ENCODE data around the gene NAPA.

Gene NAPA

DNA sequence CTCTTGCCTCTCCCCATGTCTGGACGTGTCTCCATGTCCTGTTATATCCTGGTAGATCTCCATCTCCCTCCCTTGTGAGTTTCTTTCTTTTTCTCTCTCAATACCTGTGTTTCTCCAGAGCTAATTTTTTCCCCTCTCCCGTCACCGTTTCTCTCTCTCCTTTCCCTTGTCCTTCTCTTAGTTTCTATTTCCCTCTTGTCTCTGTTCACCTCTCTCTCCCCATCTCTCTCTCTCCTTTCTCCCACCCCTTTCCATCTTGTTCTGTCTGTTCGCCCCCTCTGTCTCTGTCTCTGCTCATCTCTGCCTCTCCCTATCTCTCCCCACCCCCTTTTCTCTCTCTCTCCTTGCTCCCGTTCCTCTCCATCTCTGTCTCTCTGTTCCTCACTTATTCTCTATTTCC, 56.2 kb downstream of the NAPA start:
- DNase-seq (ENCODE audit: low read depth), result no peak

- no peak for DNase-seq (ENCODE audit: low read depth)
Measured at GRCh38 chr19:47456721-47457474, 58.0 kb downstream of the NAPA start.

DNA sequence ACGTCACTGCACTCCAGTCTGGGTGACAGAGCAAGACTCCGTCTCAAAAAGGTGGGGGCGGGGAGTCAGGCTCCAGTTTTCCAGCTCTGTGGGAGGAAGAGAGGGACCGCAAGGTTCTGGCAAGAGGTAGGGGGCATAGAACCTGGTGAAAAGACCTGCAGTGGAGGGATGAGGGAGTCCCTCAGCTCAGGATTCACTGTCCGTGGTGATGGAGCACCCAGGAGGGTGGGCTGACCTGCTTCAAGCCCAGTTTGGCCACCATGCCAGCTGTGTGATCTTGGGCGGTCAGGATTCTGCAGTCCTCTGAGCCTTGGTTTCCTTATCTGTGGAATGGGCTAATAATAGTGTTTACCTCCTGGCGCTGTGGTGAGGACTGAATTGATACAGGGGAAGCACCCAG, 64.4 kb downstream of the NAPA start:
- no peak for DNase-seq (ENCODE audit: low read depth)

- DNase-seq (ENCODE audit: low read depth), result no peak
Measured at GRCh38 chr19:47448360-47448727, 66.5 kb downstream of the NAPA start.

- DNase-seq (ENCODE audit: low read depth), result peak; percentile 29
Measured at GRCh38 chr19:47447470-47448359, 67.1 kb downstream of the NAPA start.

DNA sequence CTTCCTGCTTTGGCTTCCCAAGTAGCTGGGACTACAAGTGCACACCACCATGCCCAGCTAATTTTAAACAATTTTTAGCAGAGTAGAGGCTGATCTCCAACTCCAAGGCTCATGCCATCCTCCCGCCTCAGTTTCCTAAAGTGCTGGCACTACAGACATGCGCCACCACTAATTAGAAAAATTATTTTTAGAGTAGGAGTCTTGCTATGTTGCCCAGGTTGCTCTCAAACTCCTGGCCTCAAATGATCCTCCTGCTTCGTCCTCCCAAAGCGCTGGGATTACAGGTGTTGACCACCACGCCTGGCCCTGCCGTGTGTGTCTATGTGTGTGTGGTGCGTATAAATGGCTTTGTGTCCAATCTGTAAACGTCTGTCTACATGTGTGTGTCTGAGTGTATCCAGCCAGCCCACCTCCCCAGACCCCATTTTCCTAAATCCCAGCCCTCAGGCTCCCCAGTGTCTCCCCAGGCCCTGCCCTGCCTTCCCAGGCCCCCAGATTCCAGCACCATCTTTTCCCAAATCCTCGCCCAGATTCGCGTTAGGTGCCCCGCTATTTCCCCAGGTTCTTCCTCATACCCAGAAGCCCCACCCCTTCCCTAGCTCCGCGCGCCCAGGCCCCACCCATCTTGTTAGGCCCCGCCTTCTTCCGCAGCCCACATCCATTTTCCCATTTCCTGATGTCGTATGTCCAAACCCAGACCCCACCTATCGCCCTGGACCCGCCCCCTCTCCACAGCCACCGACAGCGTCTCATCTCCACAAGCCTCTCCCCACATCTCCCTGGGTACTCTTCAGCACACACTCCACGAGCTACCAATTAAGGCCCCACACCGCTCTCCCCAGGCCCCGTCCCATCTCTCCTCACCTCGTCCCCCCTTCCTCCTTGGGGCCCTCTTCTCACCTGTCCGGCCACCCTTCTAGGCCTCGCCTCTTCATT, 68.1 kb downstream of the NAPA start:
- DNase-seq (ENCODE audit: low read depth), result no peak

- peak; percentile 26 for DNase-seq (ENCODE audit: low read depth)
Measured at GRCh38 chr19:47445937-47446402, 68.9 kb downstream of the NAPA start.

GRCh38 chr19:47445527-47445926, 69.3 kb downstream of the NAPA start:
- DNase-seq (ENCODE audit: low read depth), result no peak

DNA sequence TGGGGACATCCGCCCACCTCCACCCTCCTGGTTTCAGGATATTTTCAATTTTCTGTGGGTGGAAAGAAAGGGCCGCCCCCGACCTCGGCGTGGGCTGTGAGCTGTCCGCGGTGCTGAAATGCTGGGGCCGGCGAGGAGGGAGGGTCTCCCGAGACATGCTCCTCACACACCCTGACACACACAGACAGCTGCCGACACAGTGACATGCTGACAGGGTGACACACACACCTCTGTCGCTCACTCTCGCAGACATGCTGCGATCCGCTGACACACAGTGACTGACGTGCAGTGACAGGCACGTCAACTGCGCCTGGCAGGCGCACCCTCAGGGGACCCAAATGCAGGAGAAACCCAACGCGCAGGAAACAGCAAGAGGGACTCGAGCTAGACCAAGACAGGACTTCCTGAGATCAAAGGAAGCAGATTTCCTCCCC, 70.5 kb downstream of the NAPA start:
- no peak for DNase-seq (ENCODE audit: low read depth)

DNA sequence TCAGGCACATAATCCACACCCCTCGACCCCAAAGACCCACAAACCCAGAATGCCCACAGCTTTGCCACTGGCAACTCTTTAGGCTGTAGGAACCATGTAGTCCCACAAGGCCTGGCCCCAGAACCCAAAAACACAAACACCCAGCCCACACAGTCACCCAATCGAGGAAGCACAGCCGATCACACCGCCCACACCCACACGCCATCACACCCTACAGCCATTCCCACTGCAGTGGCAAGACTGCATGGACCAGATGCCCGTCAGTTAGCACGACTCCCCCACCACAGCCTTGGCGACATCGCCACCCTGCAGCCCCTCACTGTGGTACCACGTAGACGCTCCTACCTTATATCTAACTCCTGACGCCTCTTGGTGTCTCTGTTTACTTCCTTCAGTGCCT, 71.5 kb downstream of the NAPA start:
- DNase-seq (ENCODE audit: low read depth), result no peak

DNA sequence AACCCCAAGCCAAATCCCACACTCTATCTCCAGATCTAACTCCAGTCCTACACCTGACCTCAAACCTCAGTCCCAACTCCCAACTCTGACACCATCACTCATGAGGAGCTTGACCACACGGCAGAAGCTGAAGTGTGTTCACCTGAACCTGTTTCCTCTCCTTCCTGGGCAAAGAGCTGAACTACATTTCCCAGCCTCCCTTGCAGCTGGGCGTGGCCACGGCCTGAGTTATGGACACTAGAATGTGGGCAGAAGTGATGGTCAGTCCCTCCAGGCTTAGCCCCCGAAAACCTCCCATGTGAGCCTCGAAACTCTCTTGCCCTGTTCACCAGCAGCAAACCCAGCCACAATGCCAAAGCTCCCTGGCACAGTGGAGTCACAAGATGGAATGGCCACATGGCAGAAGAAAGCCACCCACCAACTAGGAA, 76.1 kb downstream of the NAPA start:
- DNase-seq (ENCODE audit: low read depth), result no peak

All from stimulated activated CD8-positive, alpha-beta memory T cell treated with anti-CD3 and anti-CD28 coated beads, Interleukin-7, amount 100 ng/mL, for 24 hours (primary cell).